SKM-1 treated with dmso at 0.1 percent for 144 hours (cell line): ENCODE data around the gene IGSF21.

ENCODE experiments used
- DNase-seq: peaks from one replicate; lab custom pipeline; 2025; ENCODE audit not compliant: unreplicated experiment; lab: John Stamatoyannopoulos, UW

IGSF21 gene

GRCh38 chr1:18175530-18176377, 68.2 kb downstream of the IGSF21 start:
- no peak for DNase-seq

- no peak for DNase-seq
These were observed 69.0 kb downstream of the IGSF21 start for GRCh38 chr1:18176619-18177018.

GRCh38 chr1:18178111-18178510, 70.5 kb downstream of the IGSF21 start:
- DNase-seq, result peak; percentile 23

GRCh38 chr1:18179009-18179408, 71.4 kb downstream of the IGSF21 start:
- no peak for DNase-seq

- no peak for DNase-seq
These were observed 75.0 kb downstream of the IGSF21 start for GRCh38 chr1:18182398-18183160.

- no peak for DNase-seq
These were observed 75.9 kb downstream of the IGSF21 start for GRCh38 chr1:18183533-18183932.

GRCh38 chr1:18187054-18187453, 79.5 kb downstream of the IGSF21 start:
- DNase-seq, result no peak

GRCh38 chr1:18188820-18189517, 81.4 kb downstream of the IGSF21 start:
- DNase-seq, result no peak

- no peak for DNase-seq
These were observed 83.0 kb downstream of the IGSF21 start for GRCh38 chr1:18190598-18190997.

GRCh38 chr1:18191037-18191436, 83.4 kb downstream of the IGSF21 start:
- no peak for DNase-seq

- DNase-seq, result no peak
These were observed 84.0 kb downstream of the IGSF21 start for GRCh38 chr1:18191481-18192155.

GRCh38 chr1:18192182-18192581, 84.6 kb downstream of the IGSF21 start:
- no peak for DNase-seq

- no peak for DNase-seq
These were observed 85.4 kb downstream of the IGSF21 start for GRCh38 chr1:18192974-18193373.

- no peak for DNase-seq
These were observed 89.7 kb downstream of the IGSF21 start for GRCh38 chr1:18197299-18197698.

GRCh38 chr1:18198260-18198659, 90.7 kb downstream of the IGSF21 start:
- DNase-seq, result no peak

GRCh38 chr1:18199462-18199861, 91.9 kb downstream of the IGSF21 start:
- DNase-seq, result no peak

- DNase-seq, result no peak
These were observed 92.6 kb downstream of the IGSF21 start for GRCh38 chr1:18200136-18200717.

GRCh38 chr1:18200918-18201317, 93.3 kb downstream of the IGSF21 start:
- no peak for DNase-seq

- DNase-seq, result no peak
These were observed 94.6 kb downstream of the IGSF21 start for GRCh38 chr1:18201997-18202719.

- no peak for DNase-seq
These were observed 96.0 kb downstream of the IGSF21 start for GRCh38 chr1:18203645-18204044.
